Upper lobe of left lung (tissue), 6 donors: ENCODE results near the gene KPNA5. TPM values are rescaled to one million over a fixed set of nuclear protein-coding genes. Genes with fewer than 3 reads are reported as not detected.

Experiments used
- ATAC-seq, 2 donors: fragments of 200-7000 bp; cut with Tn5 transposase; one replicate each; pipeline ENCODE4 v1.9.1; 2022; ENCODE audit warnings: mild to moderate bottlenecking in 2 of 2, moderate library complexity in 2 of 2; ENCODE audit not compliant: low FRiP score in 2 of 2
- DNase-seq, 2 donors: peaks; one replicate each; pipeline ENCODE4 v3.0.0-alpha.2; 2019 to 2020
- H3K27ac ChIP-seq, 4 donors: fragments of 200-600 bp; sonication (generic); one replicate each; pipeline ENCODE4 v1.5.1; 2016 to 2019
- H3K27me3 ChIP-seq, 4 donors: fragments of 200-600 bp; sonication (generic); one replicate each; pipeline ENCODE4 v1.5.1; 2017 to 2019
- H3K36me3 ChIP-seq, 4 donors: fragments of 200-600 bp; sonication (generic); one replicate each; pipeline ENCODE4 v1.5.1; 2016 to 2019
- H3K4me1 ChIP-seq, 4 donors: fragments of 200-600 bp; sonication (generic); one replicate each; pipeline ENCODE4 v1.5.1; 2018 to 2019
- H3K4me3 ChIP-seq, 4 donors: fragments of 200-600 bp; sonication (generic); one replicate each; pipeline ENCODE4 v1.5.1; 2017 to 2019; ENCODE audit warnings: mild to moderate bottlenecking in 2 of 4, moderate library complexity in 1 of 4
- H3K9me3 ChIP-seq, 4 donors: fragments of 200-600 bp; sonication (generic); one replicate each; pipeline ENCODE4 v1.5.1; 2018 to 2019
- CTCF ChIP-seq, 6 experiments: fragments of 450-650 bp in 4 of 6; fragments of 200-600 bp in 2 of 6; sonication (generic) in 2 of 6; IDR thresholded peaks; one replicate each; pipeline ENCODE4 v1.5.1; 2016 to 2019; ENCODE audit warnings: antibody characterized with exemption in 6 of 6
- EP300 ChIP-seq, 4 donors: sonication (generic); formaldehyde crosslinking; IDR thresholded peaks; one replicate each; pipeline ENCODE4 v1.5.1; 2017; ENCODE audit warnings: antibody characterized with exemption in 4 of 4, control low read depth in 2 of 4
- POLR2A ChIP-seq, 4 donors: fragments of 450-650 bp; IDR thresholded peaks; one replicate each; pipeline ENCODE4 v1.5.1; 2016 to 2017; ENCODE audit warnings: antibody characterized with exemption in 4 of 4, mild to moderate bottlenecking in 2 of 4
- POLR2AphosphoS5 ChIP-seq, 2 donors: sonication (generic); formaldehyde crosslinking; IDR thresholded peaks; one replicate each; pipeline ENCODE4 v1.5.1; 2017; ENCODE audit warnings: antibody characterized with exemption in 2 of 2
- WGBS, 2 donors: methylation state at CpG; one replicate each; pipeline ENCODE4 v1.1.5; 2017 to 2018; 5-methylcytosine and 5-hydroxymethylcytosine counted together
- total RNA-seq, 6 donors: library from RNA; depleted of rRNA in 4 of 6; stranded (reverse); fragments of >200 nt in 4 of 6; gene quantifications; one replicate each; pipeline versions ENCODE4 v1.1.0 to v1.2.1, GENCODE V29; 2016 to 2021
- donor health status: DM: no; HTN: no; CAD: no; lungs with moderate emphysema.
- donor health status: DM: no; HTN: yes; CAD: no; lungs with severe emphysema.

KPNA5 gene
- total RNA-seq, 6 donors from 2014 or later = 3.1 to 20.1 (median 9.2) TPM

GRCh38 chr6:116773886-116774285 is 92.9 kb downstream of the KPNA5 start:
- WGBS, 2 donors = 56 to 72% methylated on average over 1 of the region's 1 CpG
- no peaks in the 10 kb centered on the region for H3K27me3 ChIP-seq
- no peak for ATAC-seq
- no peak overlapping the region for H3K27ac ChIP-seq
- no peaks in the 10 kb centered on the region for H3K4me1 ChIP-seq
- DNase-seq = no peak
- H3K4me3 ChIP-seq = no peak overlapping the region
- H3K36me3 ChIP-seq = no peaks in the 10 kb centered on the region
- TF ChIP-seq POLR2A (IDR thresholded peaks at IDR 0.05) = no peak
- TF ChIP-seq POLR2AphosphoS5 (IDR thresholded peaks at IDR 0.05) = no peak
- TF ChIP-seq EP300 (IDR thresholded peaks at IDR 0.05) = no peak
- TF ChIP-seq CTCF (IDR thresholded peaks at IDR 0.05) = no peak
- H3K9me3 ChIP-seq = no peaks in the 10 kb centered on the region

- no peak for DNase-seq
- no peaks in the 10 kb centered on the region for H3K4me1 ChIP-seq
- WGBS, 2 donors = 35 to 37% methylated on average over 13 of the region's 13 CpGs
- no peaks in the 10 kb centered on the region for H3K36me3 ChIP-seq
- H3K27me3 ChIP-seq = no peaks in the 10 kb centered on the region
- H3K27ac ChIP-seq = no peak overlapping the region
- peak in 1 of 2 donors; percentile 65 for ATAC-seq
- TF ChIP-seq POLR2AphosphoS5 (IDR thresholded peaks at IDR 0.05) (no peak), POLR2A (IDR thresholded peaks at IDR 0.05) (no peak), EP300 (IDR thresholded peaks at IDR 0.05) (no peak), CTCF (IDR thresholded peaks at IDR 0.05) (peak in 2 of 6 experiments; percentile 15 to 43)
- H3K4me3 ChIP-seq = no peak overlapping the region
- H3K9me3 ChIP-seq = no peaks in the 10 kb centered on the region
Measured at GRCh38 chr6:116779573-116780164, 98.7 kb downstream of the KPNA5 start.

GRCh38 chr6:116783852-116784251 is 102.8 kb downstream of the KPNA5 start:
- 67 to 70% methylated on average over 5 of the region's 5 CpGs for WGBS, 2 donors
- Histone ChIP-seq H3K27me3 (no peaks in the 10 kb centered on the region), H3K9me3 (no peaks in the 10 kb centered on the region), H3K4me3 (no peak overlapping the region), H3K36me3 (no peaks in the 10 kb centered on the region), H3K27ac (no peak overlapping the region), H3K4me1 (no peaks in the 10 kb centered on the region)
- ATAC-seq (no peak), DNase-seq (no peak)
- TF ChIP-seq POLR2AphosphoS5 (IDR thresholded peaks at IDR 0.05) = no peak
- TF ChIP-seq CTCF (IDR thresholded peaks at IDR 0.05) = no peak
- no peak for TF ChIP-seq POLR2A (IDR thresholded peaks at IDR 0.05)
- TF ChIP-seq EP300 (IDR thresholded peaks at IDR 0.05) = no peak

Other genes starting within 250 kb of the KPNA5 start
- gene CALHM6, start 219.8 kb upstream of the KPNA5 start, total RNA-seq = 10 to 100 TPM in 1 of 6 donors, 1 to 10 TPM in 3, not detected in 2; 2.7 to 23.0 (median 7.1) TPM
- 1 to 10 TPM in 4 of 6 donors, under 1 TPM in 2; 0.76 to 2.9 (median 1.2) TPM for gene CALHM5, start 169.6 kb upstream of the KPNA5 start, total RNA-seq
- gene TRAPPC3L, start 135.5 kb upstream of the KPNA5 start, total RNA-seq = 1 to 10 TPM in 1 of 6 donors, under 1 TPM in 2, not detected in 3; 0.20 to 1.4 (median 0.29) TPM
- gene CALHM4, start 127.5 kb upstream of the KPNA5 start, total RNA-seq = not detected
- gene RWDD1, start 109.7 kb upstream of the KPNA5 start, total RNA-seq = 10 to 100 TPM; 11.5 to 35.1 (median 30.9) TPM
- gene RSPH4A, start 64.7 kb upstream of the KPNA5 start, total RNA-seq = 10 to 100 TPM in 2 of 6 donors, 1 to 10 TPM in 4; 1.2 to 28.7 (median 4.7) TPM
- 10 to 100 TPM in 2 of 6 donors, 1 to 10 TPM in 4; 4.6 to 17.8 (median 9.5) TPM for gene ZUP1, start 12.4 kb upstream of the KPNA5 start, total RNA-seq
- 10 to 100 TPM in 1 of 6 donors, 1 to 10 TPM in 4, under 1 TPM in 1; 0.89 to 14.3 (median 4.1) TPM for gene FAM162B, start 84.5 kb downstream of the KPNA5 start, total RNA-seq
- gene GPRC6A, start 147.9 kb downstream of the KPNA5 start, total RNA-seq = not detected
- gene RFX6, start 196.0 kb downstream of the KPNA5 start, total RNA-seq = under 1 TPM in 1 of 6 donors, not detected in 5; 0.11 TPM